Activated CD4-positive, alpha-beta T cell treated with anti-CD3 and anti-CD28 coated beads for 48 hours (primary cell): ENCODE measurements around the gene F8A2.
"Not testable (repeated sequence)": the region's sequence is repeated elsewhere in the genome, so short reads cannot be mapped to it uniquely, and the experiment has no call there.

Experiments used
- DNase-seq: peaks from one replicate; pipeline ENCODE4 v3.0.0-alpha.2; 2020

F8A2 gene

DNA sequence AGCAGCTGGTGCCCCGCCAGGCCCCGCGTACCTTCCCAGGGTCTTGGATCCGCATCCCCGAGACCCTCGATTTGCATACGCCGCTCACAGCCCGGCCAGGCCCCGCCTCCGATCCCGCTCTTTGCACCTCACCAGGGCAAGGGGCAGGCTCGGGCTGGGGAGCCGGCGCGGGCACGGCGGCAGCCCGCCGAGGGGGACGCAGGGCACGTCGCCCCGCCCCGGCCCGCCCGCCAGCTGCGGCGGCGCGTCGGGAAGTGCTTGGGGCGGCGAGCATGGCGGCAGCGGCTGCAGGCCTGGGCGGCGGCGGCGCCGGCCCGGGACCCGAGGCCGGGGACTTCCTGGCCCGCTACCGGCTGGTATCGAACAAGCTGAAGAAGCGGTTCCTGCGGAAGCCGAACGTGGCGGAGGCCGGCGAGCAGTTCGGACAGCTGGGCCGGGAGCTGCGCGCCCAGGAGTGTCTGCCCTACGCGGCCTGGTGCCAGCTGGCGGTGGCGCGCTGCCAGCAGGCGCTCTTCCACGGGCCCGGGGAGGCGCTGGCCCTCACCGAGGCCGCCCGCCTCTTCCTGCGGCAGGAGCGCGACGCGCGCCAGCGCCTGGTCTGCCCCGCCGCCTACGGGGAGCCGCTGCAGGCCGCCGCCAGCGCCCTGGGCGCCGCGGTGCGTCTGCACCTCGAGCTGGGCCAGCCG is at the start of gene F8A2:
F8A2 (plus strand) TSS at position 253 of the 686 bp plus-strand sequence; CDS start at position 273, 20 bp downstream.
- DNase-seq: not testable (repeated sequence)

- DNase-seq: no peak
Measured at GRCh38 chrX:155333544-155334100, 48.3 kb upstream of the F8A2 start.

GRCh38 chrX:155334486-155335336 is 47.2 kb upstream of the F8A2 start, which contains the start of gene CLIC2:
CLIC2 (minus strand) TSS chrX:155334614; CDS start chrX:155334427, 187 bp downstream.
- peak; percentile 3 for DNase-seq

GRCh38 chrX:155335337-155335712 is 46.6 kb upstream of the F8A2 start:
- not testable (repeated sequence) for DNase-seq

- DNase-seq: not testable (repeated sequence)
Measured at GRCh38 chrX:155345689-155346088, 36.2 kb upstream of the F8A2 start.

DNA sequence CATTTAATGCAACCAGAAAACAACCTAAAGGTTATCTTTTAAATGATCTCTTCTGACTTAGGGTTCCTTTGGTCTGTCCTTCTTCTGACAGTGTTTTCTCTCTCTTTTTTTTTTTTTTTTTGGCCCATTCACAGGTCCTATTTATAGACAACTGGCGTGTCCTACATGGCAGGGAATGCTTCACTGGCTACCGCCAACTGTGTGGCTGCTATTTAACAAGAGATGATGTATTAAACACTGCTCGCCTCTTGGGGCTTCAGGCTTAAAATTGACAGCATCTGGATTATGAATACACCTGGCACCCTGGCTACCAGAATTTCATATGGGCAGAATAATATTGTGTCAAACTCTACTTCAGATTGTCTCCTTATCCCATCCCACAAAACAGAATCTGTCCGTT is 32.4 kb upstream of the F8A2 start:
- not testable (repeated sequence) for DNase-seq

GRCh38 chrX:155363712-155364111 is 18.2 kb upstream of the F8A2 start:
- not testable (repeated sequence) for DNase-seq

GRCh38 chrX:155373777-155374458 is 8.0 kb upstream of the F8A2 start:
- DNase-seq: not testable (repeated sequence)

DNA sequence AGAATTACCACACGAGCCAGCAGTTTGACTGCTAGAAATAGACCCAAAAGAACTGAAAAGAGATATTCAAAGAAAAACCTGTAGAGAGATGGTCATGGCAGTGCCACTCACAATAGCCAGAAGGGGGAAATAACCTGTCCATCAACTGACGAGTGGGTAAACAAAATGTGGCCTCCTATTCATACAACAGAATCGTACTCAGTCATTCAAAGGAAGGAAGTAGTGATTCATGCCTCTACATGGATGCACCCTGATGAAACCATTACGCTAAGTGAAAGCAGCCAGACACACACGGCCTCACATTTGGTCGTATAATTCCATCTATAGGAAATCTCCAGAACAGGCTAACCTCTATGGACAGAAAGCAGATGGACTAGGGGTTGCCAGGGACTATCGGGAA is 2.1 kb upstream of the F8A2 start:
- DNase-seq: not testable (repeated sequence)

- DNase-seq: not testable (repeated sequence)
Measured at GRCh38 chrX:155382529-155382967, 653 bp downstream of the F8A2 start.

GRCh38 chrX:155389634-155390033 is 7.7 kb downstream of the F8A2 start:
- DNase-seq: no peak

DNA sequence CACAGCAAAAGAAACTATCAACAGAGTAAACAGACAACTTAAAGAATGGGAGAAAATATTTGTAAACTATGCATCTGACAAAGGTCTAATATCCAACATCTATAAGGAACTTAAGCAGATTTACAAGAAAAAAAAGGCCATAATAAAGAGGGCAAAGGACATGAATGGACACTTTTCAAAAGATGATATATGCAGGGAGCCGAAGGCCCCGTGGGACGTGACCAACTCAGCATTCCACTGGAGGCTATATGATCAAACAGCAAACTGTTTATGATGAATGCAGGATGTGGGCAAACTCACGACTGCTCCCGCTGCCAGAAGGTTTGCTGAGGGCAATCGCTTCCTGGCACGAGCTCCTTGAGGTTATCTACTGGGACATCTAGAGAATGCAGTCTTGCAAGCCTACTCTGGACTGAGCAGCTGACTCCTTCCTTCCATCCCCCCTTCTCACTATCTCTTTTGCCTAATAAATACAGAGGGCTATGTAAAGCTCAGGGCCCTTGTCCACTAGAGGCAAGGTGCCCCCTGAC is 12.9 kb downstream of the F8A2 start:
- DNase-seq: peak; percentile 2

DNA sequence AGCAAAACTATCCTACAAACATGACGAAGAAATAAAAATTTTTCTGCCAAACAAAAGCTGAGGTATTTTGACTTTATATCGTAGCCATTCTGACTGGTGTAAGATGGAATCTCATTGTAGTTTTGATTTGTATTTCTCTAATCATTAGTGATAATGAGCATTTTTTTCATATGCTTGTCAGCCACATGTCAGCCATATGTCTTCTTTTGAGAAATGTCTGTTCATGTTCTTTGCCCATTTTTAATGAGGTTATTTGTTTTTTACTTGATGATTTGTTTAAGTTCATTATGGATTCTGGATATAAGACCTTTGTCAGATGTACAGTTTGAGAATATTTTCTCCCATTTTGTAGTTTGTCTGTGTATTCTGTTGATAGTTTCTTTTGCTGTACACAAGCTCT is 24.5 kb downstream of the F8A2 start:
- no peak for DNase-seq

- DNase-seq: no peak
Measured at GRCh38 chrX:155417769-155418168, 35.9 kb downstream of the F8A2 start.
